GM19463 (cell line): Measurements from ENCODE around the gene CEP131.
"Not testable (repeated sequence)": the region's sequence is repeated elsewhere in the genome, so short reads cannot be mapped to it uniquely, and the experiment has no call there.

Source experiments
- ATAC-seq: cut with Tn5 transposase; IDR thresholded peaks from one replicate; pipeline ENCODE4 v1.9.1; 2021; ENCODE audit warnings: mild to moderate bottlenecking, moderate library complexity; ENCODE audit not compliant: unreplicated experiment

CEP131 gene

DNA sequence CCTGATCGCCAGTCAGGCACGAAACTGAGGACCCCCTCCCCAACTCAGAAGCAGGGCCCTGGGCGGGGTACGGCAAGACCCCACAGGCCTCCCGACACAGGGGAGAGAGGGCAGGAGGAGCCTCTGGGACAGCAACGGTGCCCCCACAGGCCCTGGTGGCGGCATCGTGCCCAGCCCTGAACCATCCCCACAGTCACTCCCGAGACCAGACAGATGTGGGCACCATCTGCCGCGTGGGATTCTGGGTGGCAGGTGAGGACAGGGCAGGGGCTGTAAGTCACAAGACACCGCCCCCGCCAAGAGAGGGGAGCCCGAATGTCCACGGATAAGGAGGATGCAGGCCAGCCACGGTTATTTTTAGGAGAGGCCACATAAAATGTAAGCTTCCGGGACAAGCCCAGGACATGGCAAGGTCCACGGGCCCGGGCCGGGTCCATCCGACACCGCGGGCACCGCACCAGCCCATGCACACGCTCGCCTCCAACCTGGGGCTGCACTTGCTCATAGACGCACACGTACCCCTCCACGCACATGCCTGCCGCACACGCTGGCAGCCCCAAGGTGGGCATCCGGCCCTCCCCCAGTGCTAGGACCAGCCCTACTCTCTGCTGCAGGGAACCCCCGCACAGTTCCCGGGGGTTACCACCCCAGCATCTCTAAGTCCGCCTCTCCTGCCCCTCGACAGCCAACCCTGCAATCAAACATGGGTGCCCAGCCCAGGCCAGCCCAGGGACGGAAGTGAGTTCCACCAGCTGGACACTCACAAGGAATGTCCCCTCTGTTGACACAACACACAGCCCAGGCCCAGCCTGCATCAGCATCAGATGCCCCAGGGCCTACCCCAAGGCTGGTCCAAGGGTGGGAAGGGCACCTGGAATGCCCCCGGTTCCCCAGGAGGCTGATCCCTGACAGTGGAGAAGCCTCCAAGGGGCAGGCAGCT, 65.6 kb downstream of the CEP131 start:
- no peak for ATAC-seq

DNA sequence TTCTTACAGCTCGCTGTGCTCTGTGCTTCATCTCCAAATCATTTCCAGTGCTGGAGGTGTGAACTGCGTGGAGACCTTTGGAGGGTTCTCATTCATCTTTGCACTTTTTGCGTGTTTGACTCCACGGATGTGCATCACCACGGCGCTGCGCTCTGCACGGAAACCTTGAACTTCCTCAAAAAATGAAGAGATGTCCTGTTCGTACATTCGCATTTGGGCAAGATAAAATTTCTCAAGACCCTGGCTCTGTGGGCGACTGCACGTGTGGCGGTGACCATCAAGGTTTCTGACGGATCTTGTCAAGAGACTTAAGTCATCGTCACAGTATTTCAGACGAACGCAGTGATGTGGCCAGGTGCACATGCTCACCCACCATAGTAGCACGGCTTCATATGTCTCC, 67.8 kb downstream of the CEP131 start:
- ATAC-seq = no peak

DNA sequence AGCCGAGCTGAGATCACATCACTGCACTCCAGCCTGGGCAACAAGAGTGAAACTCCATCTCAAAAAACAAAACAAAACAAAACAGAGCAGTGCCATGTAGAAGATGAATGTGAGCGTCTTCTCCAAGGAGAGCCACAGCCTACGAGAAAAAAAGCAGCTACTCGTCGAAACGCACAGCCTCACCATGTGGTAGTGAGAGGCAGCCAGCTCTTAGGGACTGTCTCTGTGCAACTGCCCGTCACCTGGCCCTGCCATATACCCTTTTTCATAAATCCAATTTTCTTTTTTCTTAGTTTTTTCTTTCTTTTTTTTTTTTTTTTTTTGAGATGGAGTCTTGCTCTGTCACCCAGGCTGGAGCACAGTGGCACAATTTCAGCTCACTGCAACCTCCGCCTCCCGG, 68.7 kb downstream of the CEP131 start:
- not testable (repeated sequence) for ATAC-seq

DNA sequence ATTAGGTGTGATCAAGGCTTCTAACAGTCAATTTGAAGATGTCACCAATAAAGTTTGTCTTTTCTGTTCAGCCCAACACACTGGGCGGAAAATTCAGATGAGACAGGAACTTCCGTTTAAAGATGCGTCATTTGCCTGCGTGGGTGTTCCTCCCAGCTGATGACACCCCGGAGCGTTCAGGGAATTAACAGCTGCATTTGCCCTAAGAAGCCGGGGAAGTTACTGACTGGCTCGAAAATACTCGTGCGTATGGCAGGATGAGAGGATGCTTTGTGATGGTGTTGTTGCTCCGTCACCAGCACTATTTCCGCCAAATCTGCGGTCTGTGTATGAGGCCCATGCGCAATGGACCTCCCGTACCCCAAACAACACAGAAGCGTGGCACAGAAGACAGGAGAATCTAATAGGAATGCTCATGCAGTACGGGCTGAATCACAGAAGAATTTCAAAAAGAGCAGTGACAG, 69.4 kb downstream of the CEP131 start:
- ATAC-seq = no peak

DNA sequence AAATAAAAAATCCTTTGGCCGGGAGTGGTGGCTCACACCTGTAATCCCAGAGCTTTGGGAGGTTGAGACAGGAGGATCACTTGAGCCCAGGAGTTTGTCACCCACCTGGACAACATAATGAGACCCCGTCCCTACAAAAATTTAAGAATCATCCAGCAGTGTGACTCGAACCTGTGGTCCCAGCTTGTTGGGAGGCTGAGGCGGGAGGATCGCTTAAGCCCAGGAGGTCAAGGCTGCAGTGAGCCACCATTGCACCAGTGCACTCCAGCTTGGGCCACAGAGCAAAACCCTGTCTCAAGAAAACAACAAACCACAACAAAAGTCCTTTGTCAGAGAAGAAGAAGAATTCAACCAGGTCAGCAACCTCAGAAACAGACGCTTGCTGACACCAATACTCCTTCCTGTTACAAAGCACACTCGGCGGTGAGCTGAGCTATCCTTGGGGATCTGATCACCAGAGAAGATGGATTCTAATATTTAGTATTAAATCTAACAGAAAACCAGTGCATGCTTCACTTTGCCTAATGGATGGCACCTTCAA, 70.4 kb downstream of the CEP131 start:
- no peak for ATAC-seq

- no peak for ATAC-seq
These were observed 71.5 kb downstream of the CEP131 start for GRCh38 chr17:81151278-81151677.

DNA sequence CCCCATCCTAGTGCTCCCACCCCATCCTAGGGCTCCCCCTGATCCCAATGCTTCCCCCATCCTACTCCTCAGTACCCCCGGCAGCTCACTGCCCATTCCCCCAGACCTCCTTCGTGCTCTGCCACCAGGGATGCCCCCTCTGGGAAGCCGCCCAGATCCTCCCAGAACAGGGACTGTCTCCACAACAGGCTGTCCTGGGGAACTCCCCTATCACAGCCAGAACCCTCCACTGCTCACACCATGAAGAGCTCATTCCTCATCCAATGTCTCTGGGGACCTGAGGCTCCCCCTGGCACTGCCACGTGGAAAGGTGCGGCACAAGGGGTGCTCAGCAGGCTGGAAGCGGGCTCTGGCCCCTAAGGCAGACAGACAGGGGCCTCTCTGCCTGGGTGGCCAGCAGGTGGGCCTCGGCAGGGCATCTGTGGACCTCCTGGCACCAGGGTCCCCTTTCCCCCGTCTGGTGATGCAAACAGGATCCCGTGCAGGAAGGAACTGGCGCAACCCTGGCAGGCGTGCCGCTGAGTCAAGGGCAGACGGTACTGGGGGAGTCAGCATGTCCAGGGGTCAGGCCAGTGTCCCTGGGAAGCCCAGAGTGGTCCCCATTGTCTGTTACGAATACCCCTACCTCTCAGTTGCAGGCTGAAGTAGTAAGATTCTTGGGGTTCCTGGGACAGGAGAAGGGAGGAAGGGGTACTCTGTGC, 72.2 kb downstream of the CEP131 start:
- no peak for ATAC-seq

GRCh38 chr17:81148986-81149533, 73.7 kb downstream of the CEP131 start:
- ATAC-seq = no peak

GRCh38 chr17:81148571-81148970, 74.2 kb downstream of the CEP131 start:
- ATAC-seq = no peak

- ATAC-seq = no peak
These were observed 75.1 kb downstream of the CEP131 start for GRCh38 chr17:81147701-81148100.

GRCh38 chr17:81146208-81146607, 76.6 kb downstream of the CEP131 start:
- ATAC-seq = not testable (repeated sequence)

GRCh38 chr17:81144423-81144781, 78.4 kb downstream of the CEP131 start:
- ATAC-seq = no peak

GRCh38 chr17:81143717-81144422, 78.9 kb downstream of the CEP131 start:
- no peak for ATAC-seq

DNA sequence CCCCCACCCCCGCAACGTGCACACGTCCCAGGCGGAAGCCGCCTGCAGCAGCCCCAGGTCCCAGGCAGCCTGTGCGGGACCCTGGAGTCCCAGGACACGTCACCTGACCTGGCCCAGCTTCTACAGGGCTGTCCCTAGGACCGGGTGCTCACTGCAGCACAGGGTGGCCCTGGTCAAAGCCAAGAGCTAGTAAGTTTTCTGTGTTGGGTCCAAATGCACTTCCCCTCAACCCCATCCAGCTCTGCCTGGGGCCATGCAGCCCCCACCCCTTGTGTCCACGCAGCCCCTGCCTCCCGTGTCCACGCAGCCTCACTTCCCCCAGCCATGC, 79.6 kb downstream of the CEP131 start:
- ATAC-seq = no peak

GRCh38 chr17:81142301-81143199, 80.2 kb downstream of the CEP131 start:
- no peak for ATAC-seq

DNA sequence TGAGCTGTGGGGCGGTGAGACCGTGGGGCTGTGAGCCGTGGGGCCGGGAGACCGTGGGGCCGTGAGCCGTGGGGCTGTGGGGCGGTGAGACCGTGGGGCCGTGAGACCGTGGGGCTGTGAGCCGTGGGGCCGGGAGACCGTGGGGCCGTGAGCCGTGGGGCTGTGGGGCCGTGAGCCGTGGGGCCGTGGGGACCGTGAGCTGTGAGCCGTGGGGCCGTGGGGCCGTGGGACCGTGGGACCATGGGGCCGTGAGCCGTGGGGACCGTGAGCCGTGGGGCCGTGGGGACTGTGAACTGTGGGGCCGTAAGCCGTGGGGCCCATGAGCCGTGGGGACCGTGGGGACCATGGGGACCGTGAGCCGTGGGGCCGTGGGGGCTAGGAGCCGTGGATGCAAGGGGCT, 82.1 kb downstream of the CEP131 start:
- no peak for ATAC-seq

DNA sequence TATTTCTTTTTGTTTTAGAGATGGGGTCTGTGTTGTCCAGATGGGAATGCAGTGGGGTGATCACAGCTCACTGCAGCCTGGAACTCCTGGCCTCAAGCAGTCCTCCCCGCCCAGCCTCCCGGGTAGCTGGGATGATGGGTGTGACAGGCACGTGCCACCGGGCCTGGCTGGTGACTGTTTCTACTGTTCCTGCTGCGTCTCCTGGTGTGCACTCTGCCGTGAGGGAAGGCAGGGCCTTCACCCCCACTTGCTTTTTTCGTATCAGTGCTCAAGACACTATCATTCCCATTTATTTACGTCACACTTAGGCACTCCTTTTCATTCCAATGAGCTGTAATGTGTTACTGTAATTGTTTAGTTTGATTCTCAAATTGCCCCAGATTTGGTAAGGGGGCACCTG, 82.7 kb downstream of the CEP131 start:
- ATAC-seq = no peak
